Keratinocyte (primary cell): ENCODE measurements around the gene TRPM3. TPM values are rescaled to one million over a fixed set of nuclear protein-coding genes. Genes with fewer than 3 reads are reported as not detected.

Experiments used
- DNase-seq: peaks from one replicate; pipeline ENCODE4 v3.0.0-alpha.2; 2011; ENCODE audit warnings: low read depth, missing footprints, low spot score
- FAIRE-seq: peaks from 2 replicates; lab custom pipeline; 2011; peaks lifted over from hg19 to GRCh38; lab: Jason Lieb, UNC
- H2AFZ ChIP-seq: 2 replicates; pipeline ENCODE4 v1.6.0; 2012; ENCODE audit warnings: low read length, control low read depth, inconsistent platforms; ENCODE audit not compliant: control insufficient read depth
- H3K27ac ChIP-seq: 2 replicates; pipeline ENCODE4 v1.5.1; 2011; ENCODE audit warnings: low read length; ENCODE audit not compliant: control insufficient read depth, insufficient read depth
- H3K27me3 ChIP-seq: 3 replicates; pipeline ENCODE4 v1.6.0; 2011; ENCODE audit warnings: low read length; ENCODE audit not compliant: control insufficient read depth, insufficient read depth; ENCODE audit errors: extremely low read depth
- H3K36me3 ChIP-seq, 2 experiments: 2 replicates in 1 of 2; 3 replicates in 1 of 2; pipeline ENCODE4 v1.5.1; 2011; ENCODE audit warnings: low read length in 2 of 2, mild to moderate bottlenecking in 1 of 2; ENCODE audit not compliant: control insufficient read depth in 2 of 2, insufficient read depth in 2 of 2; ENCODE audit errors: extremely low read depth in 1 of 2
- H3K4me1 ChIP-seq: 3 replicates; pipeline ENCODE4 v1.5.1; 2011; ENCODE audit warnings: low read length; ENCODE audit not compliant: control insufficient read depth, insufficient read depth; ENCODE audit errors: extremely low read depth
- H3K4me2 ChIP-seq: 3 replicates; pipeline ENCODE4 v1.6.0; 2011; ENCODE audit warnings: low read depth, low read length; ENCODE audit not compliant: control insufficient read depth, insufficient read depth; ENCODE audit errors: extremely low read depth
- H3K4me3 ChIP-seq, 3 experiments: fragments of 200-600 bp in 1 of 3; sonication (generic) in 1 of 3; 2 replicates in 2 of 3; 3 replicates in 1 of 3; pipeline ENCODE4 v1.5.1; 2011 to 2016; ENCODE audit warnings: low read length in 3 of 3, mild to moderate bottlenecking in 3 of 3, control low read depth in 2 of 3, inconsistent platforms in 1 of 3, low read depth in 1 of 3, mixed read lengths in 1 of 3, mixed run types in 1 of 3, moderate library complexity in 1 of 3; ENCODE audit not compliant: control insufficient read depth in 2 of 3, insufficient read depth in 2 of 3; ENCODE audit errors: extremely low read depth in 1 of 3
- H3K79me2 ChIP-seq: 2 replicates; pipeline ENCODE4 v1.6.0; 2012; ENCODE audit warnings: low read length; ENCODE audit not compliant: control insufficient read depth, insufficient read depth
- H3K9ac ChIP-seq: 3 replicates; pipeline ENCODE4 v1.6.0; 2011; ENCODE audit warnings: low read length; ENCODE audit not compliant: control insufficient read depth, insufficient read depth; ENCODE audit errors: extremely low read depth
- H3K9me1 ChIP-seq: 3 replicates; pipeline ENCODE4 v1.6.0; 2011; ENCODE audit warnings: low read length; ENCODE audit not compliant: control insufficient read depth, insufficient read depth; ENCODE audit errors: extremely low read depth
- H3K9me3 ChIP-seq: 2 replicates; pipeline ENCODE4 v1.5.1; 2012; ENCODE audit warnings: low read depth, low read length; ENCODE audit not compliant: control insufficient read depth
- H4K20me1 ChIP-seq: 3 replicates; pipeline ENCODE4 v1.6.0; 2011; ENCODE audit warnings: low read length; ENCODE audit not compliant: control insufficient read depth, insufficient read depth; ENCODE audit errors: extremely low read depth
- EZH2 ChIP-seq: IDR thresholded peaks from one replicate; pipeline ENCODE4 v1.6.1; 2012; ENCODE audit warnings: inconsistent platforms, mild to moderate bottlenecking, low read length, moderate library complexity
- dilution Hi-C: fragments of 300-500 bp; cut with MboI; formaldehyde crosslinking; loops from one replicate; pipeline ENCODE4 v1.7.0; 2020; ENCODE audit warnings: low sequenced_read_pairs; ENCODE audit not compliant: extremely low pct_ligation_motif_present
- polyA plus RNA-seq, 5 experiments: library from polyadenylated mRNA; depleted of rRNA in 3 of 5; stranded (reverse) in 3 of 5; stranded (forward) in 1 of 5; unstranded in 1 of 5; fragments of >200 nt; gene quantifications; 1 replicate in 1 of 5; 2 replicates in 3 of 5; 3 replicates in 1 of 5; pipeline versions ENCODE4 v1.2.1 to v1.2.3, GENCODE V29; 2011 to 2012; ENCODE audit warnings: missing spikeins in 2 of 5, low read depth in 1 of 5, low replicate concordance in 1 of 5
- TF ChIP-seq, protein P1 (sequence below), 3 experiments: IDR thresholded peaks in 1 of 3; conservative IDR thresholded peaks in 1 of 3; optimal IDR thresholded peaks in 1 of 3; 2 replicates in 2 of 3; 3 replicates in 1 of 3; pipeline versions ENCODE3 to v1.5.1; 2011; ENCODE audit warnings: low read length in 3 of 3, mild to moderate bottlenecking in 3 of 3, moderate library complexity in 2 of 3, control low read depth in 1 of 3, inconsistent platforms in 1 of 3; ENCODE audit not compliant: insufficient read depth in 2 of 3; ENCODE audit errors: extremely low read depth in 1 of 3

The TRPM3 gene
- polyA plus RNA-seq, 1 donor (not counting 4 experiments of a cell fraction or from before 2014, with no cell fraction given) = 0.03 TPM

GRCh38 chr9:71048280-71048679, 73.1 kb downstream of the TRPM3 start:
- Histone ChIP-seq H3K79me2 (no peaks in the 10 kb centered on the region), H3K9me1 (no peaks in the 10 kb centered on the region), H3K27me3 (no peaks in the 10 kb centered on the region), H4K20me1 (no peaks in the 10 kb centered on the region), H3K9me3 (no peaks in the 10 kb centered on the region), H3K4me3 (no peak overlapping the region), H2AFZ (no peak overlapping the region), H3K36me3 (no peaks in the 10 kb centered on the region), H3K4me2 (no peak overlapping the region), H3K4me1 (no peaks in the 10 kb centered on the region), H3K27ac (no peak overlapping the region), H3K9ac (no peak overlapping the region)
- DNase-seq (no peak), FAIRE-seq (no peak)
- no peak for TF ChIP-seq EZH2
- TF ChIP-seq, protein P1, sequence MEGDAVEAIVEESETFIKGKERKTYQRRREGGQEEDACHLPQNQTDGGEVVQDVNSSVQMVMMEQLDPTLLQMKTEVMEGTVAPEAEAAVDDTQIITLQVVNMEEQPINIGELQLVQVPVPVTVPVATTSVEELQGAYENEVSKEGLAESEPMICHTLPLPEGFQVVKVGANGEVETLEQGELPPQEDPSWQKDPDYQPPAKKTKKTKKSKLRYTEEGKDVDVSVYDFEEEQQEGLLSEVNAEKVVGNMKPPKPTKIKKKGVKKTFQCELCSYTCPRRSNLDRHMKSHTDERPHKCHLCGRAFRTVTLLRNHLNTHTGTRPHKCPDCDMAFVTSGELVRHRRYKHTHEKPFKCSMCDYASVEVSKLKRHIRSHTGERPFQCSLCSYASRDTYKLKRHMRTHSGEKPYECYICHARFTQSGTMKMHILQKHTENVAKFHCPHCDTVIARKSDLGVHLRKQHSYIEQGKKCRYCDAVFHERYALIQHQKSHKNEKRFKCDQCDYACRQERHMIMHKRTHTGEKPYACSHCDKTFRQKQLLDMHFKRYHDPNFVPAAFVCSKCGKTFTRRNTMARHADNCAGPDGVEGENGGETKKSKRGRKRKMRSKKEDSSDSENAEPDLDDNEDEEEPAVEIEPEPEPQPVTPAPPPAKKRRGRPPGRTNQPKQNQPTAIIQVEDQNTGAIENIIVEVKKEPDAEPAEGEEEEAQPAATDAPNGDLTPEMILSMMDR (optimal IDR thresholded peaks at IDR 0.05 in 1 of 3, IDR thresholded peaks at IDR 0.05 in 1 of 3, conservative IDR thresholded peaks at IDR 0.05 in 1 of 3; ENCODE audit: extremely low read depth in 1 of 3, insufficient read depth in 2 of 3, low read length in 3 of 3) = no peak
- dilution Hi-C loops = no loop called here

DNA sequence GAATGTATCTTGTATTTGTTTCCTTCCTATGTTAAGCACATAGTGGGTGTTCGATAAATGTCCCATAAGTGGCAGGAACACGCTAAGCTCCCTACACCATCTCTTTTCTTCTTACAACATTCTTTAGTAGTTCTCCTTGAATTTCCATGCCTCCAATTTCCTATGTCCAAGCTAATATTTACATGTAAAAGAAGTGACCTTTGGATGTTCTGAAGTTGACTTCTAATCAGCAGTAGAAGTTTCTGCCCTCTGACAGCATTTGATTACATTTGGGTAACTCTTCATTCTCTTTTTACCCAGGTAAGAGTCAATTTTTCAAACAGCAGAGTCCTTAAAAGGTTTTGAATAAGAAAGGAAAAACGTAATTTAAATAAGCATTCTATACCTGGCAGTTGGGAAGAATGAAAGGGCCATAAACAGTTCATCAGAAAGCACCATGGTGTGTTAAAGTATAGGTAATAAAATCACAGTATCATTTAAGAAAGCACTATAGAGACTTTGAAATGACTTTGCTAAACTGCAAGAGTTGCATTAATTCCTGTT, 78.9 kb downstream of the TRPM3 start:
- Histone ChIP-seq H3K27me3 (peaks cover 3% of the 10 kb centered on the region), H3K36me3 (no peaks in the 10 kb centered on the region), H3K4me3 (no peak overlapping the region), H3K9me1 (no peaks in the 10 kb centered on the region), H3K4me1 (no peaks in the 10 kb centered on the region), H4K20me1 (no peaks in the 10 kb centered on the region), H3K79me2 (no peaks in the 10 kb centered on the region), H3K9ac (no peak overlapping the region), H3K4me2 (no peak overlapping the region), H2AFZ (no peak overlapping the region), H3K27ac (no peak overlapping the region), H3K9me3 (no peaks in the 10 kb centered on the region)
- no peak for TF ChIP-seq EZH2
- TF ChIP-seq, protein P1 (optimal IDR thresholded peaks at IDR 0.05 in 1 of 3, IDR thresholded peaks at IDR 0.05 in 1 of 3, conservative IDR thresholded peaks at IDR 0.05 in 1 of 3; ENCODE audit: extremely low read depth in 1 of 3, insufficient read depth in 2 of 3, low read length in 3 of 3) = no peak
- no peak for DNase-seq
- FAIRE-seq = no peak
- dilution Hi-C loops = no loop called here
